ENCODE measurements around the gene EDEM1.

EDEM1 gene

DNA sequence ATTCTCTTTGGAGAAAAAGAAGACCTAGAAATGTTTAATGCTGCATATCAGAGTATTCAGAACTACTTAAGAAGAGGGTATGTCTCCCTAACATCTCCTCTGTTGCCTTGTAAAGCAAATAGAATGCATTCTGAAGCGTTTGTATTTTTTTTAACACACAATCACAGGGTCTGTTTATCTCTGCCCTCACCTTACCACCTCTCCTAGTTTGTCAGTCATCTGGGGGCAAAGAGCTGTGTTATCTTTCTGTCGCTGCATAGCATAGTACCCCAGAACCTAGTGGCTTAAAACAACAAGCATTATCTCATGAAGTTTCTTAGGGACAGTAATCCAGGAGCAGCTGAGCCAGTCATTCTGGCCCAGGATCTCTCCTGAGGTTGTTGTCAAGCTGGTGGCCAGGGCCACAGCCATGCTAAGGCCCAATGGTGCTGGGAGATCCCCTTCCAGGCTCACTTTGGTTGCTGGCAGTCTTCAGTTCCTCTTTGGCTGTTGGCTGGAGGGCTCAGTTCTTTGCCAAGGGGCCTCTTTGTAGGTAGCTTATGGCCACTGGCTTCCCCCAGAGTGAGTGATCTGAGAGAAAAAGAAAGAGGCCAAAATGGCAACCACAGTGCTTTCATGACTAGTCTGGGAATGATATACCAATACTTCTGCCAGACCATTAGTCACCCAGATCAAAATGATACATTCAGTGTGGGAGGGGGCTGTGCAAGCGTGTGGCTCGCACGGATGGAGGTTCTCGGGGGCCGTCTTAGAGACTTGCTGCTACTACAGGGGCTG is 17.8 kb downstream of the EDEM1 start:
- H3K27me3 ChIP-seq (ENCODE audit: control insufficient read depth in 1 of 2, insufficient read depth in 2 of 2, low read length in 2 of 2) = no peaks in the 10 kb centered on the region
- no peaks in the 10 kb centered on the region for H3K4me1 ChIP-seq (ENCODE audit: insufficient read depth, low read length)
- no peaks in the 10 kb centered on the region for H3K9me3 ChIP-seq (ENCODE audit: low read length)
- no peak overlapping the region for H3K9ac ChIP-seq (ENCODE audit: low read length)
- H3K27ac ChIP-seq (ENCODE audit: low read depth, low read length) = no peak overlapping the region
- peaks cover 80% of the 10 kb centered on the region for H3K36me3 ChIP-seq (ENCODE audit: insufficient read depth, low read length)
- no peak overlapping the region for H3K4me3 ChIP-seq (ENCODE audit: low read depth in 1 of 2, low read length in 2 of 2)

DNA sequence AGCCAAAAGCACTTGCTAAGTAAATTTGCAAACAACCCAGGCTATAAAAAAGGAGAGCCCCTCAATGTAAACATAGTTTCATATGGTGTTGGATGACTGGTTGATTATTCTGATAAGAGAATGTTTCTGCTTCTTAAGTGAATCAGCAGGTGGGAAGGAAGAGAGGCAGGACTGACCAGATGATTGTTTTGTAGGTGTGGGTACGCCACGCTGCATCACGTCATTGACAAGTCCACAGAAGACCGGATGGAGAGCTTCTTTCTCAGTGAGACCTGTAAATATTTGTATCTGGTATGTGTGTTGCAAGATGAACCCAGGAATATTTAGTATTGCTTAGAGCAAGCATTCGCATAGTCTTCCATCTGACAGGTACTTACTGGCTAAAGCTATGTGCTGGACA is 23.4 kb downstream of the EDEM1 start:
- H3K4me1 ChIP-seq (ENCODE audit: insufficient read depth, low read length) = no peaks in the 10 kb centered on the region
- peaks cover 86% of the 10 kb centered on the region for H3K36me3 ChIP-seq (ENCODE audit: insufficient read depth, low read length)
- H3K27ac ChIP-seq (ENCODE audit: low read depth, low read length) = no peak overlapping the region
- H3K4me3 ChIP-seq (ENCODE audit: low read depth in 1 of 2, low read length in 2 of 2) = no peak overlapping the region
- no peaks in the 10 kb centered on the region for H3K9me3 ChIP-seq (ENCODE audit: low read length)
- no peaks in the 10 kb centered on the region for H3K27me3 ChIP-seq (ENCODE audit: control insufficient read depth in 1 of 2, insufficient read depth in 2 of 2, low read length in 2 of 2)
- H3K9ac ChIP-seq (ENCODE audit: low read length) = no peak overlapping the region

DNA sequence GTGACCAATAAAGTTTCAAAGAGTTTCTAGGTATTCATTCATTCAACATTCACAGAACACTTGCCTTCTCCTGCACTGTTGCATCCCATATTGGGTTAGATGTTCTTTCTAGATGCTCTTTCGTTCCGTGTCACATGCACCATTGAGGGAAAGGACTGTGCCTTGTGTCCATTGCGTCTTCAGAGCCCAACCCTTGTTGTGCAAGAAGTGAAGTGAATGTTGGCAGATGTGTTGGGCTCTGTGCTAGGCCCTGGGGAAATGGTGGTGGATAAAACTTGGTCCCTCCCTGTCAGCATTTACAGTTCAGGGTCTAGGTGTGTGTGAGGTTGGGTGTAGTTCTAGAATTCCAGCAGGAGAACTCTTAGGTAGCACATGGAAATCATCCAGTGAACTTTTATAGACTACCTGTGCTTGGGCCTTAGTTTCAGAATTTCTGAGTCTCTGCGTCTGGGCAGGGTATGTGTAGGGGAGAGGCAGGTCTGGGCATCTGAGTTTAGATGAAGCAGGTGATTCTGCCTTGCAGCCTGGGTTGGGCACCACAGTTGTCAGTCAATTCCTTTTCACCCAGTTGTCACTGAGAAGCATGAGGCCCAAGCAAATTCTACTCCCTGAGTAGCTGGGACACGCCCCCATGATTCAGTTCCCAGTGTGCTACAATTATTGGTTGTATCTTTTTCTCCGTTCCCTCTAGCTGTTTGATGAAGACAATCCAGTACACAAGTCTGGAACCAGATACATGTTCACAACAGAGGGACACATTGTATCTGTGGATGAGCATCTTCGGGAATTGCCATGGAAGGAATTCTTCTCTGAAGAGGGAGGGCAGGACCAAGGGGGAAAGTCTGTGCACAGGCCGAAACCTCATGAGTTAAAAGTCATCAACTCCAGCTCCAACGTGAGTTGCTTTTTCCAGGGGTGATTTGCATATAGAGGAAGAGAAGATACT is 25.4 kb downstream of the EDEM1 start:
- no peak overlapping the region for H3K9ac ChIP-seq (ENCODE audit: low read length)
- no peaks in the 10 kb centered on the region for H3K27me3 ChIP-seq (ENCODE audit: control insufficient read depth in 1 of 2, insufficient read depth in 2 of 2, low read length in 2 of 2)
- H3K9me3 ChIP-seq (ENCODE audit: low read length) = no peaks in the 10 kb centered on the region
- no peak overlapping the region for H3K4me3 ChIP-seq (ENCODE audit: low read depth in 1 of 2, low read length in 2 of 2)
- H3K4me1 ChIP-seq (ENCODE audit: insufficient read depth, low read length) = no peaks in the 10 kb centered on the region
- H3K27ac ChIP-seq (ENCODE audit: low read depth, low read length) = no peak overlapping the region
- peaks cover 78% of the 10 kb centered on the region for H3K36me3 ChIP-seq (ENCODE audit: insufficient read depth, low read length)

- Histone ChIP-seq H3K36me3 (ENCODE audit: insufficient read depth, low read length) (peaks cover 72% of the 10 kb centered on the region), H3K4me3 (ENCODE audit: low read depth in 1 of 2, low read length in 2 of 2) (no peak overlapping the region), H3K4me1 (ENCODE audit: insufficient read depth, low read length) (peaks cover 6% of the 10 kb centered on the region), H3K9ac (ENCODE audit: low read length) (no peak overlapping the region), H3K27ac (ENCODE audit: low read depth, low read length) (no peak overlapping the region), H3K27me3 (ENCODE audit: control insufficient read depth in 1 of 2, insufficient read depth in 2 of 2, low read length in 2 of 2) (no peaks in the 10 kb centered on the region), H3K9me3 (ENCODE audit: low read length) (no peaks in the 10 kb centered on the region)
These were observed 26.1 kb downstream of the EDEM1 start for GRCh38 chr3:5213574-5213966.

DNA sequence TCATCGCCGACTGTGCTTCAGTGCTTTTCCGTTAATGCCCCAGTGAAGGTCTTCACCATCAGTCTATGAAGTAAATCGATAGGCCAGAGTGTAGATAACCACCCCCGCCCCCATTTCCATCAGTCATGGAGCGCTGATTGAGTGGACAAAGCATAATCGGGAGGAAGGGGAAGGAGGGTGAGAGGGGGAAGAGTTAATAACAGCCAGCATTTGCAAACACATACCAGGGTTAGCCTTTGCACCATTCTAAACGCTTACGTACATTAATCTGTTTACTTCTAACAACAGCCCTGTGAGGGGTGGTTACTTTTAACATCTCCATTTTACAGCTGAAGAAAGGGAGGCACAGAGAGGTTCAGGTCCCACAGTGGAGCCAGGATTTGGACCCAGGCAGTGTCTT is 26.8 kb downstream of the EDEM1 start:
- Histone ChIP-seq H3K27ac (ENCODE audit: low read depth, low read length) (no peak overlapping the region), H3K9me3 (ENCODE audit: low read length) (no peaks in the 10 kb centered on the region), H3K9ac (ENCODE audit: low read length) (no peak overlapping the region), H3K4me1 (ENCODE audit: insufficient read depth, low read length) (peaks cover 11% of the 10 kb centered on the region), H3K36me3 (ENCODE audit: insufficient read depth, low read length) (peaks cover 64% of the 10 kb centered on the region), H3K4me3 (ENCODE audit: low read depth in 1 of 2, low read length in 2 of 2) (no peak overlapping the region), H3K27me3 (ENCODE audit: control insufficient read depth in 1 of 2, insufficient read depth in 2 of 2, low read length in 2 of 2) (no peaks in the 10 kb centered on the region)

DNA sequence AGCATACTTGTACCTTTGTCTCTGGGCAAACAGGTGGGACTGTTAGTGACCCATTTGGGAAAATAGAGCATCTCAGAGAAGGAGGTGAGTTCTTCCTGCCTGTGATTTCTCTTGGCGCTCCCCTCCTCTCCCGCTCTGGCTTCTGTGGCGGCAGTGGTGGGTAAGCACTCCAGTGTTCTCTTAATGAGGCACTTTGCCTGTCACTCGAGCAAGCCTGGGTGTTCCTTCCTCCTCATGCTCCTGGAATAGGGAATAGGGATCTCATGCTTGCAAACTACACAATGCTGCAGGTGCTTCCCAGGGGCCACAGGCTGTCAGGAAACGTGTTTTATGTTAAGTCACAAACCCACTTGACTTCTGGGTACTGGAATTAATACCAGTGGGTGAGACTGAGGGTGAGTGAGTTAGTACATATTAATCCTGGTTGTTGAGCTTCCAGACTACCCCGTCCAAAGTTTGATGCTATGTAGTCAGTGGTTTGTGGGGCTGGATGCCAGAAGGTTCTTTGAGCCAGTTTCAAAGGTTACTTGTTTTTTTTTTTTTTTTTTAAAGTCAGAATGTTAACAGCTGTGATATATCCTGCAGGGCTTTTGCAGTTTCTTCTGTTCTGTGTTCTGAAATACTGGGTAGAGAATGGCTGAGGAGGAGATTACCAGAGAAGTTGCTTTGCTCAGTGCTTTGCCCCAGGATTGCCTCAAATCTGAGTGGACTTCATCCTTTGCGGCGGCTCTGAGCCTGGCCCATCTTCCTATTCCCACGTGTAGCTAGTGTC is 30.5 kb downstream of the EDEM1 start:
- Histone ChIP-seq H3K27ac (ENCODE audit: low read depth, low read length) (no peak overlapping the region), H3K27me3 (ENCODE audit: control insufficient read depth in 1 of 2, insufficient read depth in 2 of 2, low read length in 2 of 2) (no peaks in the 10 kb centered on the region), H3K9ac (ENCODE audit: low read length) (no peak overlapping the region), H3K36me3 (ENCODE audit: insufficient read depth, low read length) (peaks cover 31% of the 10 kb centered on the region), H3K9me3 (ENCODE audit: low read length) (no peaks in the 10 kb centered on the region), H3K4me3 (ENCODE audit: low read depth in 1 of 2, low read length in 2 of 2) (no peak overlapping the region), H3K4me1 (ENCODE audit: insufficient read depth, low read length) (peaks cover 11% of the 10 kb centered on the region)

GRCh38 chr3:5218815-5219214 is 31.3 kb downstream of the EDEM1 start:
- Histone ChIP-seq H3K4me3 (ENCODE audit: low read depth in 1 of 2, low read length in 2 of 2) (no peak overlapping the region), H3K4me1 (ENCODE audit: insufficient read depth, low read length) (peaks cover 11% of the 10 kb centered on the region), H3K9me3 (ENCODE audit: low read length) (no peaks in the 10 kb centered on the region), H3K36me3 (ENCODE audit: insufficient read depth, low read length) (peaks cover 23% of the 10 kb centered on the region), H3K27ac (ENCODE audit: low read depth, low read length) (no peak overlapping the region), H3K27me3 (ENCODE audit: control insufficient read depth in 1 of 2, insufficient read depth in 2 of 2, low read length in 2 of 2) (no peaks in the 10 kb centered on the region), H3K9ac (ENCODE audit: low read length) (no peak overlapping the region)

DNA sequence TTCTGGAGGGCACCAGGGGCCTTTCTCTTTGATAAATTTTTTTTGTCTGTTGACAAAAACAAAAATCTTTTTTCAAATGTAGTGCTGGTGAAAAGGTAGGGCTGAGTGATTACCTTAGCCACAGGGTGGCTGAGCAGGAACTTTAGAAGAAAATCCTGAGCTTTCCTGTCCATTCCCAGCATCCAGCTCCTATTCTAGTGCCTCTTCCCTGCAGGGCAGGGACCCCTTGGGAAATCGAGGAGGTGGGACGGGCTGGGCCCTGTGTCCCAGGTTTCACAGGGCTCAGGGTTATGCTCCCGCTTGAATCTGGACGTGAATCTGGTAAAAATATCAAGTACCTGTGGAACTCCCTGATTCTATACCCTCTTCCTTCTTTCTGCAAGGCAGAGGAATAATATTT is 31.7 kb downstream of the EDEM1 start:
- no peaks in the 10 kb centered on the region for H3K9me3 ChIP-seq (ENCODE audit: low read length)
- no peak overlapping the region for H3K27ac ChIP-seq (ENCODE audit: low read depth, low read length)
- no peak overlapping the region for H3K4me3 ChIP-seq (ENCODE audit: low read depth in 1 of 2, low read length in 2 of 2)
- peaks cover 19% of the 10 kb centered on the region for H3K36me3 ChIP-seq (ENCODE audit: insufficient read depth, low read length)
- no peak overlapping the region for H3K9ac ChIP-seq (ENCODE audit: low read length)
- peaks cover 11% of the 10 kb centered on the region for H3K4me1 ChIP-seq (ENCODE audit: insufficient read depth, low read length)
- no peaks in the 10 kb centered on the region for H3K27me3 ChIP-seq (ENCODE audit: control insufficient read depth in 1 of 2, insufficient read depth in 2 of 2, low read length in 2 of 2)

- no peak overlapping the region for H3K4me3 ChIP-seq (ENCODE audit: low read depth in 1 of 2, low read length in 2 of 2)
- H3K4me1 ChIP-seq (ENCODE audit: insufficient read depth, low read length) = peaks cover 11% of the 10 kb centered on the region
These were observed 32.7 kb downstream of the EDEM1 start for GRCh38 chr3:5220193-5220592.

GRCh38 chr3:5220667-5221431 is 33.3 kb downstream of the EDEM1 start:
- H3K4me3 ChIP-seq (ENCODE audit: low read depth in 1 of 2, low read length in 2 of 2) = no peak overlapping the region

More at GRCh38 chr3:5220193-5220592, 32.7 kb downstream of the EDEM1 start:
- Histone ChIP-seq H3K9ac (ENCODE audit: low read length) (no peak overlapping the region), H3K27ac (ENCODE audit: low read depth, low read length) (no peak overlapping the region), H3K9me3 (ENCODE audit: low read length) (no peaks in the 10 kb centered on the region), H3K27me3 (ENCODE audit: control insufficient read depth in 1 of 2, insufficient read depth in 2 of 2, low read length in 2 of 2) (no peaks in the 10 kb centered on the region), H3K36me3 (ENCODE audit: insufficient read depth, low read length) (peaks cover 10% of the 10 kb centered on the region)

More at GRCh38 chr3:5220667-5221431, 33.3 kb downstream of the EDEM1 start:
- H3K9ac ChIP-seq (ENCODE audit: low read length) = no peak overlapping the region
- peaks cover 9% of the 10 kb centered on the region for H3K36me3 ChIP-seq (ENCODE audit: insufficient read depth, low read length)
- no peaks in the 10 kb centered on the region for H3K27me3 ChIP-seq (ENCODE audit: control insufficient read depth in 1 of 2, insufficient read depth in 2 of 2, low read length in 2 of 2)
- H3K4me1 ChIP-seq (ENCODE audit: insufficient read depth, low read length) = peaks cover 11% of the 10 kb centered on the region
- no peak overlapping the region for H3K27ac ChIP-seq (ENCODE audit: low read depth, low read length)
- no peaks in the 10 kb centered on the region for H3K9me3 ChIP-seq (ENCODE audit: low read length)

Measured in muscle layer of colon (tissue), 2 donors.